NCI-H2029 (cell line): Measurements from ENCODE around the gene IL17RD.
A peak's percentile ranks its signal among the peaks of the same experiment; 100 is the strongest.

Experiments used
- DNase-seq: peaks from one replicate; lab custom pipeline; 2025; lab: John Stamatoyannopoulos, UW

Gene IL17RD

DNA sequence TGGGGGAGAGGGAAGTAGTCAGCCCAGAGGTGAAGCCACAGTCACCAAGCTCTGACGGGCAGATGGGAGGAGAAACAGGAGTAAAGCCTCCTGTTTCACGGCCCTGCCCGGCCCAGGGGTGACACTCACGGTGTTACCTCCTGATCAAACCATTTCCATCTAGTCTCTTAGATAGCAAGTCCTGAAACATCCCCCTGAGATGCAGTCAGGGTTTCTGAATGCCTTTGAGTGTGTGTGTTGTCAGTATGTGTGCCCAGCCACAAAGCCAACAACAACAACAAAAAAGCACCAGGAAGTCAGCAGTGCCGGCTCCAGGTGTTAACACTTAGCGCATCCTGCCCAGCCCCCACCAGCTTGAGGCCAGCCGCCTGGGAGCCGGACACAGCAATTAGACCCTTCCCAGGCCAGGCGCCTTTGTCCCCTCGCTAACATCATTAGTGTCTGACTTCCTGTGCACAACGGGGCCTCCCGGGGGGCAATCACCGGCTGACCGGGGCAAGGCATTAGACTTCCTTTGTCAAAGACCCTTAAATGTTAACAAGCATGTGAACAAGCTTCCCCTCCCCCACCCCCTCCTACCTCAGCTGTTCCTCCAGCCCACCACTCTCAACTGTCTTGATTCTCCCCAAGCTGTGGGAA lies 34.5 kb downstream of the IL17RD start:
- peak; percentile 57 for DNase-seq

DNA sequence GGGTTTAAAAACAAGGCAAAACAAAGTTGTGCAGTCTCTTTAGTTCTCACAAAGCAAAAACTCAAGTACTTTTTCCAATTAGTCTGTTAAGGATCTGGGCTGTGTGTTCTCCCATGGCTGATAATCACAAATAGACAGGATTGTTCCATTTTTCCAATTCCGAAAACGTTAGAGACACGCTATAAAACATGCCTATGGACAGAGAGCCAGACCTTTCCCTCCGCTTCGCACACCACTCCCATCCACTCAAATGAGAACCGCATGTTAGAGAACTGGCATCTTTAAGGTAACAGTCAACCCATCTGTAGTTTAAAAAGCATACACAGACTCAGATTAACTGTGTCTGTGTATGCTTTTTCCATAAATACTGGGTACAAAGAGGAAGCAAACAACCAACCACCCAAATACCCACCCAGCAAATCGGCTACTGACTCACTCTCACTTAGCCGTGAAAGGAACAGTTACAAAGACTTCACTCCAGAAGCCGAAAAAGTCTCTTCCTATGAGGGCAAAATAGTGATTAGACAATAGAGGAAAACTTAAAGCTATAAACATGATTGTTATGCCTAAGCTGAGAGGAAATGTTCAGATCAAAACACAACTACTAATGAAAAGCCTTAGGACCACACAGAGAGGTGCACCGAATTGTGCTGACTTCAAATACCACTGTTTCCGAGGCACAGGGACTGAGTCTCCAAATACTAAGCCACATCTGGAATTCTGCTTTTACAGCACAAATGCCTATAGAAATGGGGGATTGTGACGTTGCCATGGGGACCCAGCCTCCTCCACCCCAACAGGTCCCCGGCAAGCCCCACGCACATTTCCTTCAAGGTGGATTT lies 36.1 kb downstream of the IL17RD start:
- no peak for DNase-seq

DNA sequence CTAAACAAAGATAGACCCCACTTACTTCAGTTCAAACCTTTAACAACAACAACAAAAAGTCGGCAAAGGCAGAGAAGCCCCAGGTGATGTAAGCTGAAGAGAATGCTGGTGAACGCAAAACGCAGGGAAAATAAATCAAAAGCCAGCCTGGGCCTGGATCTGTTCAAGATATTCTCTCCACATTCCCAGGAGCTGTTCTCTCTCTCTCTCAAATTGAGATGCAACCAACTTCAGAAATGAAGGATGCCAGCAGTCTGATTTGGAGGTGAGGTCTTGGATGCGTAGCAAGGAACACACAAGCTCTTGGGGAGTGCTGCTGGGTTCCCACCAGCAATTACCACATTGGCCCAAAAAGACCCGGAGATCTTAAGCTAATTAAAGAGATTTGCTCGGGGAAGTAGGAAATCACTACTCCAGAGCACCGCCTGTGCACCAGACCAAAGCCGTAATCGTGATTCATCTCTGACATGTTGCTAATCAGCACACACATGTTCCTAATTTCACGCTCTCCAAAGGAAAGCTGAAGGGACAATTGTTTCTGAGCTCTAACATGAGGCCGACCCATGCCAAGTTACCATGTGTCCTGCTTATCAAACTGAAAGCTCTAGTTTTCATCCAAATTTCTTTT lies 37.1 kb downstream of the IL17RD start:
- no peak for DNase-seq

DNA sequence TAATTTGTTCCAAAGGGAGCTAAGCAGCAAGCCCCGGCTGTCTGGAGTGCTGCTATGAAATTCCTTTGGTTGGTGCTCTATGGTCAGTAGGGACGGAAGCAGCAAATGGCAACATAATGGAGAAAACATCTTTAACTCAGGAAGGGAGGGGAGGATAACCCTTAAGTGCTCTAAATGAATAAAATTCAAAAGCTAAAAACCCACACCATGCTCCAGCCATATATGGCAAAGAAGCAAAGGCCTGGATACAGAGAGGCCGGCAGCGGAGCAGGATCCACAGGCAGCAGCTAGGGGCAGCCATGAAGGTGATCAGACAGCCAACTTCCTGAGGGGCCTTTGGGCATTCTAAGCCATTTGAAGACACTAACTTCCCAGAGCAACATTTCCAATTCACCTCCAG lies 38.9 kb downstream of the IL17RD start:
- DNase-seq = no peak

DNA sequence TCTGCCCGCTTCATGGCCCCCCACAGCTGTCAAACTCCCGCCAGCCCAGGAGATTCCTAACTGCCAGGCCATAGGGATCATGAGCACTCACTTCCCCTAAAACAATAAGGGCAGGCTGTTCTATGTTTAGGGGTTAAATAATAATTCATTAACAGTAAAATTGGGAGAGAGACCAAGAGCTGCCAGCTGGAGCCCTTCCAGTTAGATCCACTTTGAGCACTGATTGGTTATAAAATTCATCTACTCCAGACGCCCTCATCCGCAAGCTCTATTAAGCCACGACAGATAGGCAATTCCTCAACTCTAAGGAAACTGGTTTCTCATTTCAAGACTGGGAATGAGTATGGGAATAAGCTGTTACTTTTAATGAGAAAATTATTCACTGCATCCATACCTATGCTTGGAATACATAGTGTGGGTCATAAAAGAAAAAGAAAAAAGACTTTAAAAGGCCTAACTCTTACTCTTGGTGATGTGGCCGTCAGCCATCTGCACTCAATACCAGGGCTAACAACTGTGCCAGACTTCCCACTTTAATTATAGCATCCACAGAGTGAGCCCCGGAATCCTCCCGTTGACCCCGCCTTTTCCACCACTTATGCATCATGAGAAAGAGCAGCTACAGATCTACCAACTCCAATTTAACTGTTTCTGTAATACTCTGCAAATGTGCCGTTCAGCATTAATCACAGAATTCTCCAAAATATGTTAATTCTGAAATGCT lies 44.5 kb downstream of the IL17RD start:
- no peak for DNase-seq

DNA sequence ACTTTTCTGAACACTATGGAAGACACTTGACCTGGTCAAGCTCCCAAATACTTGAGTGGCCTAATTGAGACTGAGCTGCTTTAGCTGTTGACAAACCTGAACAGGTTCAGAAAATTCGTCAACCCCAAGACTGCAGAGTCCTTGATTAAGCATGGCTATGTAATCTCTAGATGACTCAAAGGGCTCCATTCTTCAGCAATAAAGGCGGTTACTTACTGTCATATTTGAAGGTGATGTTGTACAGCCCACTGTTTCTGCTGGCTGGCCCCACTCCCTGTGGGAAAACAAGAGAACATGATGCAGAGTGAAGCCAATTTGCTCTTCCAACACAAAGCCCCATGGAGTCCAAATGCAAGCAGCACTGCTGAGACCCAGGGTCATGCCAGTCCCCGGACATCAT lies 45.1 kb downstream of the IL17RD start:
- no peak for DNase-seq

DNA sequence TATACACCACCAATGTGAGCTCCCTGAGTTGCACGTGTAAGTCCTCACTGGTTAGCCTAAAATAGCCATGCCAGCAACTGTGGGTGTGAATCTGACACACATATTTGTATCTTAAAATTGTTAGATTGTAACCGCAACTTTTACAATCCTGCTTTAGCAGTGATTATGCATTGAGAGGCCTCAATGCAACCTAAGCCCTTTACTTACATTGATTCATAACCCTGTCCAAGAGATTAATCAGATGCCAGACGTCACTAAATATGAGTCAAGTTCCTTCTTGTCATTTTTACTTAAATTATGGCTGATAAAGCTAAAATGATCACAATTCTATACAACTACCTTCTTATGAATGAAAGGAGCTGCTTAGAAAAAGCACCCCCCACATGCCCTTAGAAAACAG lies 46.9 kb downstream of the IL17RD start:
- no peak for DNase-seq

DNA sequence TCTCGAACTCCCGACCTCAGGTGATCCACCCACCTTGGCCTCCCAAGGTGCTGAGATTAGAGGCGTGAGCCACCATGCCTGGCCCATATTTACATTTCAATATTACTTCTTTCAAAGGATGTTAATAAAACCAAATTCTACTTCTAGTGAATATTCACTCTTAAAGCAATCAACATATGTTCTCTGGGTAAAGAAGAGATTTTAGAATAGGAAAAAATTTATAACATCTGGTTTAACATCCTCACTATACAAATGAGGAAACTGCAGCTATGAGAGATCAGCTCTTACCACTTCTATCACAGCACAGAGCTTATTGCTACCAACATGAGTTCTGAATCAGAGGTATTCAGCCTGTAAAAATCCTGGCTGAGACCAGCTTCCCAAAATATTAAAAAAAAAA lies 48.7 kb downstream of the IL17RD start:
- no peak for DNase-seq

DNA sequence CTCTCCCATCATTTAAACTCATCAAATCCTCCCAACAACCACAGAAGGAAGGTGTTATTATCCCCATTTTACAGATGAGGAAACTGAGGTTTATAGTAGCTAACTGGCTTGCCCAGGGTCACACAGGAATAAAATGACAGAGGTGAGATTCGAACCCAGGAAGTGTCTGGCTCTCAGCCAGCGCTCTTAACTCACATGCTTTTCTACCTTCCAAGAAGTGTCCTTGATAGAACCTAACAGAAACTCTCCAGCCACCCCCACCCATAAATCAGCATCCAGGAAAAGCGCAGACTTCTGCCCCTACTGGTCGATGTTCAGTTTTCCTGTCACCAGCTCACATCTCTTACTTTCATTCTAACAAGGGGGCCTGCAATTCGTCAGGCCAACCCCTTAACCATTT lies 52.9 kb downstream of the IL17RD start:
- DNase-seq = no peak

DNA sequence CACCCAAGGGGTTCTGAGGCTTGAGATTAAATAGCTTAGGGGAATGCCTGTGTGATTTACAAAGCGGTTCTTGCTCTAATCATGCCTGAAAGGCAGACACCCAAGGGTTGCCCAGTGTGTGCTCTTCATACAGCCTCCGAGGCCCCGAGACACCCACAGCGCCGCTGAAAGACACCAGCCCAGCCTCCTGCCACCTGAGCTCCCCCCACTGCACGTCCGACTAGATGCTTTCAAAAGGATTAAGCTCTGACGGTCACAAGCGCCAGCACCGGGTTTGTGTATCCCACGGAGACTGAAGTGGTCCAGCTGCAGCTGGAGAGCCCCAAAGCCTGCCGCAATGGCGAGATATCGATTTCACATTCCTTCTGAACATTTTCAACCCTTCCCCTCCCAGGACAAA lies 54.4 kb downstream of the IL17RD start:
- no peak for DNase-seq

DNA sequence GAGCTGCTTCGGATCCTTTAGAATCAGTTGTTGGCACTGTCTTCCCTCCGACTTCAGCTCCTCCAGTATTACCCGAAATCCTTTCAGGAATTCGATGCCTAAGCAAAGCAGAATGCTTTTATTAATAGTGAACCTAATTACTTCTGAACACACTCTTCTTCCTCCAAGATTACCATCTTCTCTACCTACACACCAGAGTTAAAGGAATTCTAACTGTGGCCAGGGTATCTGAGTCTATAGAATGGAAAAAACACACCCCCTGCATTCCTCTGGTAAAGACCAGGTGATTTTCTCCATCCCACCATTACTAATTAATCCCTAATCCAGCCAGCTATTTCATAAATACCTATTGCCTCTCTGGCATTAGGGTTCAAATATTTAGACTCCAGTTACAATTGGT lies 54.9 kb downstream of the IL17RD start:
- DNase-seq = no peak

DNA sequence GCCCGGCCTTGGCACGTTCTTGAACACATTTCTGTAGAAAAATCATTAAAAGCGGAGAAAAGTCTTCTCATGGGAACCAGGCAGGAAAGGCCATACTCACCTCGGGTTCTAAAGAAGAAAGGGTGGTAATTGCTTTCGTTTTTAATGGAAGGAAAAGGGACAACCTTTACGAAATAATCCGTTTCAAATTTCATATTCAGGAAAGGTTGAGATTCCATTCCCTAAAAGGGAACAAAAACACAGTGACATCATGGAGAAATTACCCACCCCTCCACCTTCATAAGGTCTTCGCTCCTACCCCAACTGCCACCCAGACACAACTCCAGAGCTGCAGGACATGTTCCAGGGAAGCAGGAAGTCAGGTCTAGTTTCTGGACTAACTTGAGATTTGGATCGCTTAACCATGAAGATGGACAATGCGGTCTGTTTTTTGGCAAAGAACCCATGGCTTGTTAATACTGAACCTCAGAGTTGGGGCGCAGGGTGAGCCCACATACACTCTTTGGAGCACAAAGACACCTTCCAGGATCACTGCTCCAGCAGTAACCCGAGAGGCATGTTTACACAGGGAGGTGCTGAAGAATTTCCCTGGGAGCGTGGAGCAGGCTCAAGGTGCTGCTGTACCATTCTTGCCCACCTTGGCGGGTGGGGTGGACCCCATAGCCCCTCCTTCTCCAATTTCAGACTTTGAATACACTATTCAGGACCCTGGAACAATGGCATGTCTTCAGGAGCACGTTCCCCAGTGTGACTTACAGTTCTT lies 55.5 kb downstream of the IL17RD start:
- DNase-seq = no peak

DNA sequence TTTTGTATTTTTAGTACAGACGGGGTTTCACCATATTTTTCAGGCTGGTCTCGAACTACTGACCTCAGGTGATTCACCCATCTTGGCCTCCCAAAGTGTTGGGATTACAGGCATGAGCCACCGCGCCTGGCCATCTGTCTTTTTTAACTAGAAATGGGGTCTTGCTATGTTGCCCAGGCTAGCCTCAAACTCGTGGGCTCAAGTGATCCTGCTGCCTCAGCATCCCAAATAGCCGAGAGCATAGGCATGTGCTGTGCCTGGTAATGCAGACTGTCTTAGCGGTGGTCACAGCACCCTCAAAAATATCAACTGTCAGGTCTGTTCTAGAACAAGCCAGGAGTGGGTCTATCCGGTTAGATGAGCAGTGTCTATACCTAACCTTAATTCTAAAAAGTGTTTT lies 56.5 kb downstream of the IL17RD start:
- no peak for DNase-seq

DNA sequence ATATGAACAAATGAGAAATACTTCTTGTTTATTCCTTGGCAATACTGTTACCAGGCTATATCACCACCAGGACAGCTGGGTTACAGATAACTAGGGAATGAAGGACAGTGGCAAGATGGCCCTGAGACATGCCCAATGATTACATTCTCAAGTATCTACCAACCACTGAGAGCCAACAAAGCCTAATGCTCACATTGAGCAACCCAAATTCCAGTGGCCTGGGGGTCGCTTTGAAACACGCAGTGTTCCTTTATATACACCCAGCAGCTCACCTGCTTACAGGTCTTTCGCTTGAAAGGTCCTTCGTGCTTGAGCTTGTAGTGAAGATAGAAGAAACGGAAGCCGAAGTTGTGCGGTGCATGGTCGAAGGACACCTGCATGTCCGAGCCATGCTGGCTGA lies 59.6 kb downstream of the IL17RD start:
- DNase-seq = no peak

DNA sequence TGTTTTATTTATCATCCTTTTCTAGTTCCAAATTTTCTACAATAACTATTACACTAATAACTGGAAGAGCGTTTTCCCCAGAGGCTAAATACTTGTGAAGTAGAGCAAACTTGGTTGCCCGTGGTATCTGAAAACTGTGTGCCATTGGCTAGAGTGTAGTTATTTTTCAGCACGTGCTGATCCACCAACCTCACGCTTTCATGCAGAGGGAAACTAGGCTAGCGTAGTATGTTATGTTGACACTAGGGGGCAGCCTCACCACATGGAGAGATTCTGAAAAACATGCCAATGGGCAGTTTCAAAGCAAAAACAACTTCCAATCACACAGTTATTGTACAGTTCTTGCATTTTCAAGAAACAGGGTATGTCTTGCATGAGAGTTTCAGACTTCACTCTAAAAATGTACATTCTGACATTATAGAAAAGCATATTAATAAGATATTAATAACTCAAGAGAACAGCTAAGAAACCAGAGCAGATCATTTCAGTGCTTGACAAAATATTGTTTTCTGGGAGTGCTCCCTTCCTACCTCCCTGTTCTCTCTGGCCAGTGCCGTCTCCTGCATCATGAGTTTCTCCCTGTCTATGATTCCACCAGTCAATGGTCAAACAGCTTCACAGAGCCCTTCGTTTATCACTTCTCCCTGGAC lies 65.0 kb downstream of the IL17RD start:
- DNase-seq = peak; percentile 32

DNA sequence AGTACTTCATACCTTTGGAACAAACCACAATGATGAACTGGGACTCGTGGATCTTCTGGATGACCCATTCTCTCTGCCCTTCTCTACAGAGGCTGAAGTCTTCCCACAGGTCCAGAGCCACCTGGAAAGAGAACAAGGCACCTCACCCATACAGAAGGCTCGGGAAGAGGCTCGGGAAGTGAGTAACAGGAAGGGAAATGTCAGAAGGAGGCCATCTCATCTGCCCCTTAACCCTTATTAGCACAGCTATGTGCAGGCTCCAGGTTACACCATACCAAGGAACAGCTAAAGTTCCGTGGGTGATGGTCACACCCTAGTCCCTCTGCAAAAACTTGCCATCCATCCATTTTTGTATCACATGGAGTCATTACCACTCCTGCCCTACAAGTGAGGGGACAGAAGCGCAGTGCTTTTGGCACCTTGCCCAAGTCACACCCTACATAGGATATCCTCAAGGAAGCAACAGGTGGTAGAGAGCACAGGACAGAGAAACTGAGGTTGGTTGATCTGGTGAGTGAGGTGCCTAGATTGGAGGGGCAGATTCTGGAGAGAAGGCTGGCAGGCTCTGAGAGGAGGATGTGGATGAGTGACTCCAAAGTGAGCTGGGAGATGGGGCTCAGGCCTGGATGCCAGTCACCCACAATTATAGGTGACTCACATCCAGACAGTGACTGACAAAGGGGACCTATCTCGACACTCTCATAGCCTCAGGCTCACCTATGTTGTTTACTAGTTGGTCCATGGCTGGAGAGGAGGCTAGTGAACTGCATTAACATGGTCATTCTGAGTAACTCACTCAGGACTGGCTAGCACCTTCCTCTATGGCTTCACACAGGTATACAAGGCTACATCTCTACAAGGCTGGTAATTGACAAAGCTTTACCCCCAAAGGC lies 66.5 kb downstream of the IL17RD start:
- DNase-seq = no peak

DNA sequence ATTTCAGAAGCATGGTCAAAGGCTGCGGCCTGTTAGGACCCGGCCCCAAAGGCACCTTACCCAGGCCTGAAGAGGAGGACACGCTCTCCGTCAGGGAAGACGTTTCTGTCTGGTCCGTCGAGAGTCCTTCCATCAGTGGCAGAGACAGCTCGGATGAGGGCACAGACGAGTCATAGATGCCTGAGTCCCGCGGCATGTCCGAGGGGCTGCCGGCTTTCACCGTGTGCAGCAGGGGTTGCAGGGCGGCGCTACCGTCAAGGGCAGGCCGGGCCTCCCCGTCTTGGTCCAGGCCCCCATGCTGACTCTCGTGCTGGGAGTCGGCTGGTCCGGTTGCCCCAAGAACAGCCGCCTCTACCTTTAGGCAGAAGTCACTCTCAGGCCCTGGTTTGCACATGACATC lies 67.6 kb downstream of the IL17RD start:
- no peak for DNase-seq

DNA sequence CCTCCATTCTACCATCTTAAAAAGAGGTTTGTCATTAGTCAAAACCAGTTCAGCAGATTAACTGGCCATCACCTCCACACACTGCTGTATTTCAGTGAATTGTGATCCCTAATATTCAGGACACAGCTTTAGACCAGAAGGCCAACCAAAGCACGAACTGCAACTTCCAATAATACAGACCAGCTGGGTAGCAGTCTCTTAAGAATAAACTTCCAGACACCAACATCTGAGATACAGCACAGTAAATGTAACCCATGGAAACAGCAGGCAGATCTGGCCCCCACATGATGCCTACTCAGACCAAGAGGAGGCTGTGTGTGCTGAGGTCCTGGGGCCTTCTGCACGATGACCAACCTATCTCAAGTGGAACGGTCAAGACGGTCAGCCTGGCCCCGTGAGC lies 69.8 kb downstream of the IL17RD start:
- no peak for DNase-seq

DNA sequence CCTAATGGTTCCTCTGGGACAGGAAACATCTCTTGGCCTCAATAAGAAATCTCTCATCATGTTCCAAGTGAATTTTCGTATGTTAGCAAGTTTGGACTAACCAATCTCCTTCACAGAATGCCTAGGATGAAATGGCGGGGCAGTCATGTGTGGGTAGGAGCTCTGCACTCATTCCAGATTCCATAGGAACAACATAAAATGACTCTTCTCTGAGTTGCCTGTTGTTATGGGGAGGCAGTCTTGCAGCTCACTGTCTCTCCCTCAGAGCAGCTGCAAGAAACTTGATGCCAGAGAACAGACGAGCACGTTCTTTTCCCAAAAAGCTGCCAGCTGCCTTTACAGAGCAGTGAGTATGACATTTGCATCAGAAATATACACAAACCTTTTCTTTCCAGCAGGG lies 70.6 kb downstream of the IL17RD start:
- DNase-seq = no peak

DNA sequence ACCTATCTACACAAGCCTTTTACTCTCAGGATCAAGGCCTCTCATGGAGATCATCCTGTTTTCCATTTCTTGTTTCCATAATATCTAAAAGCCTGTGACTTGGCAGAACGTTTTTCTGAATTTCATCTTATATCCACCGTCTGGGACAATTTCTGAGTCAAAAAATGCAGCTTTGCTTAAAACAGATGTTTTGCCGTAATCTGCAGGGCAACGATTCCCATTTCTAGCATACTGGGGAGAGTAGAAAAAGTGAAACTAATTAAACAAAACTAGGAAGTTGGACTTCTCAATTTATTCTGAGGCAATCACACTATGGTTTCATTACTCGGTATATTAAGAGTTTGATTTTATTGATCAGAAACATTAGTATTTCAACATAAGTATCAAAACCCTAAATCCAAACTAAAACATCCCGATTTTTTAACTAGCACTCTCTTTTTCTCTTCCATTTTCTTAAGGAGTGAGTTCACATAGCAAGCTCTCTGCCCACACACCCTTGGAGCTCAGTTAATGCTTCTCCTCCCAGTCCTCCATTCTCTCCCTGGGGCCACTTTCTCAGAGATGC lies 71.1 kb downstream of the IL17RD start:
- no peak for DNase-seq
